Measurements from ENCODE around the gene DMAP1. TPM values are rescaled to one million over a fixed set of nuclear protein-coding genes. Genes with fewer than 3 reads are reported as not detected.

The DMAP1 gene
- total RNA-seq, 1 donor from 2014 or later, result 33.1 TPM

DNA sequence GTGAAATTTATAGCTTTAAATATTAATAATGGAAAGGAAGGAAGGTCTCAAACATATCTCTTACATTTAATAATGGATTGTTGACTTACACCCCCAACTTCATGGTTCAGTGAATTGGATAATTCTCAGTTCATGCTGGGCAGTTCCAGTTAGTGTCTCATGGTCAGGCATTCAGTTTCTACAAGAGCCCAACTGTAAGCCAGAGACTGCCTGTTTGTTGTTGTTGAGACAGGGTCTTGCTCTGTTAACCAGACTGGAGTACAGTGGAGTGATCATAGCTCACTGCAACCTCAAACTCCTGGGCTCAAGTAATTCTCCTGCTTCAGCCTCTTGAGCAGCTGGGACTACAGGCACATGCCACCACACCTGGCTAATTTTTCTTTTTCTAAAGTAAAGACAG, 5.0 kb upstream of the DMAP1 start:
- Mint-ChIP-seq H3K4me1 (ENCODE audit: low read depth) (peaks cover 7% of the 10 kb centered on the region), H3K36me3 (ENCODE audit: low read depth) (no peaks in the 10 kb centered on the region), H3K27me3 (ENCODE audit: low read depth) (no peaks in the 10 kb centered on the region), H3K9me3 (ENCODE audit: low read depth) (no peaks in the 10 kb centered on the region), H3K27ac (ENCODE audit: unreplicated experiment) (no peak overlapping the region), H3K4me3 (ENCODE audit: unreplicated experiment) (no peak overlapping the region)
- no peak for DNase-seq (ENCODE audit: low spot score)
- TF ChIP-seq, protein P1, sequence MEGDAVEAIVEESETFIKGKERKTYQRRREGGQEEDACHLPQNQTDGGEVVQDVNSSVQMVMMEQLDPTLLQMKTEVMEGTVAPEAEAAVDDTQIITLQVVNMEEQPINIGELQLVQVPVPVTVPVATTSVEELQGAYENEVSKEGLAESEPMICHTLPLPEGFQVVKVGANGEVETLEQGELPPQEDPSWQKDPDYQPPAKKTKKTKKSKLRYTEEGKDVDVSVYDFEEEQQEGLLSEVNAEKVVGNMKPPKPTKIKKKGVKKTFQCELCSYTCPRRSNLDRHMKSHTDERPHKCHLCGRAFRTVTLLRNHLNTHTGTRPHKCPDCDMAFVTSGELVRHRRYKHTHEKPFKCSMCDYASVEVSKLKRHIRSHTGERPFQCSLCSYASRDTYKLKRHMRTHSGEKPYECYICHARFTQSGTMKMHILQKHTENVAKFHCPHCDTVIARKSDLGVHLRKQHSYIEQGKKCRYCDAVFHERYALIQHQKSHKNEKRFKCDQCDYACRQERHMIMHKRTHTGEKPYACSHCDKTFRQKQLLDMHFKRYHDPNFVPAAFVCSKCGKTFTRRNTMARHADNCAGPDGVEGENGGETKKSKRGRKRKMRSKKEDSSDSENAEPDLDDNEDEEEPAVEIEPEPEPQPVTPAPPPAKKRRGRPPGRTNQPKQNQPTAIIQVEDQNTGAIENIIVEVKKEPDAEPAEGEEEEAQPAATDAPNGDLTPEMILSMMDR (IDR thresholded peaks at IDR 0.05), result no peak

DNA sequence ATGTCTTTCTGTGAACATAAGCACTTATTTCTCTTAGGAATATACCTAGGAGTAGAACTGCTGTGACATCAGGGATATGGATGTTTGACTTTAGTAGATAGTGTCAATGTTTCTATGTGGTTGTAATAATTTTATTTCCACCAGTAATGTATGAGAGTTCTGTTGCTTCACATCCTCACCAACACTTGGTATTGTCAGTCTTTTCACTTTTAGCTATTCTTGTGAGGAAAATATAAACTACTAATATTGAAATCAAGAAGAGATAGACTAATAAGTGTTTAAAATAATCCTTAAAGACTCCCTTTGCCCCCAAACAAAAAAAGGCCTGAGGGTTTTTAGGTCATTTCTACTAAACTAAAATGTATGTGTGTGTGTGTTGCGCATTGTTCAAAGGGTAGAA, 2.7 kb upstream of the DMAP1 start:
- Mint-ChIP-seq H3K36me3 (ENCODE audit: low read depth) (peaks cover 3% of the 10 kb centered on the region), H3K4me1 (ENCODE audit: low read depth) (peaks cover 26% of the 10 kb centered on the region), H3K27me3 (ENCODE audit: low read depth) (no peaks in the 10 kb centered on the region), H3K4me3 (ENCODE audit: unreplicated experiment) (no peak overlapping the region), H3K27ac (ENCODE audit: unreplicated experiment) (no peak overlapping the region), H3K9me3 (ENCODE audit: low read depth) (no peaks in the 10 kb centered on the region)
- TF ChIP-seq, protein P1 (IDR thresholded peaks at IDR 0.05), result no peak
- no peak for DNase-seq (ENCODE audit: low spot score)

DNA sequence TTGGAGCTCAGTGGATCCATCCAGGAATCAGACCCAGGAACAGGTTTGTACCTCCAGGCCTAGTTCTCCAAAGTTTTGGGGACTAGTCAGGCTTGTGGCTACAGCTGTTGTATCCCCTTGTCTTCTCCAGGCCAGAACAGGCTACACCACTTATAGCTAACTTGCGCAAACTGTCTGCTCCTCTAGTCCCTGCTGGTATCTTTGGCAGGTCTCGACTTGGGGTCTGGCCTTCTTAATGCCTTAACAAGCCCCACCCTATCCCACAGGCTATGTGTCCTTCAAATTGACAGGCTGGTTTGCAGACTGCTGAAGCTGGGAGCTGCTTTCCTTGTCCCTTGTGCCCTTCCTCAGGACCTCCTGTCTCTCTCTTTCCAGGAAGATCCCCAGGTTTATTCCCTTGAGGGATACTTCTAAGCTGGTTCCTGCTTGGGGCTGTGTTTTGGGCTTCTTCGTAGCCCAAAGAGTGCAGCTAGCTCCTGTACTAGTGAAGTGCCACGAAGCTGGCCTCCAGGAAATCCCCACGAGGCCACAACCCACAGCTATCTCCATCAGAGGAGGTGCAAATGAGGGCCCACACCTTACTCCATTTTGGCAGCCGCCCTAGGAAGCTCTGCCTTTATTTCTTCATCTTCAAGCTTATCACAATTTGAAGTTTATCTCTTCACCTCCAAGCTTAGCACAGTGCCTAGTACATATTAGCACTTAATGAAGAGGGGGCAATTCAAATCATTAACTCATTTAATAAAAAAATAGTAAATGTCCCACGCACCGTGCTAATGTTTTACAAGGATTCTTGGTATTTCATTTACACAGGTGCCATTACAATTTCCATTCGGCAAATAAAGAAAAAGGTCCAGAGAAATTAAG, 683 bp upstream of the DMAP1 start:
- H3K27ac Mint-ChIP-seq (ENCODE audit: unreplicated experiment), result no peak overlapping the region
- DNase-seq (ENCODE audit: low spot score), result no peak
- H3K27me3 Mint-ChIP-seq (ENCODE audit: low read depth), result no peaks in the 10 kb centered on the region
- peaks cover 26% of the 10 kb centered on the region for H3K4me1 Mint-ChIP-seq (ENCODE audit: low read depth)
- H3K4me3 Mint-ChIP-seq (ENCODE audit: unreplicated experiment), result peak overlapping the region; percentile 84
- H3K9me3 Mint-ChIP-seq (ENCODE audit: low read depth), result no peaks in the 10 kb centered on the region
- H3K36me3 Mint-ChIP-seq (ENCODE audit: low read depth), result peaks cover 3% of the 10 kb centered on the region
- TF ChIP-seq, protein P1 (IDR thresholded peaks at IDR 0.05), result no peak

DNA sequence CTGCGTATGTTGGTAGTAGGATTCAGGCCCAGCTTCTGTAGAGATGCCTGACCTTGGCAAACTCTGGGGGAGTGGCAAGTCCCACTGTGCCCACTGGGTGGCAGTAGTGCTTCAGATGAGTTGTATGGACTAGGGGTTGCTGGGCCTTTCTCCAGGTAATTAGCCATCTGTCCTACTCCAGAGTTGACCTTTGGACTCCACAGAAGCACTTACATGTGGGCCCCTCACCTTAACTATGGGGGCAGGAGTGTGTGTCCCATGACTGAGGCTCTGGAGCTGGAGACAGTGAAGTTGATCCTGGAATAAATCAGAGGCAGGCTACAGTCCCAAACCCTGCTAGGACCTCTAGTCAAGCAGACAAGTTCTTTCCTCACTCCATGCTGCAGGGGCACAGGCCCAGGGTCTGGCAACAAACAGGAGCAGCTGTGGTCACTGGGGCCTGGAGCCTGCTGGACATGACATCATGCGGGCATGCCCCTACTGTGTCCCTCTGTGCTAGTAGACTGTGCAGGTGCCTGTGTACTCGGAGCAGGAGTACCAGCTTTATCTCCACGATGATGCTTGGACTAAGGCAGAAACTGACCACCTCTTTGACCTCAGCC, 4.6 kb downstream of the DMAP1 start:
- no peak overlapping the region for H3K4me3 Mint-ChIP-seq (ENCODE audit: unreplicated experiment)
- TF ChIP-seq, protein P1 (IDR thresholded peaks at IDR 0.05), result peak; percentile 93
- H3K27ac Mint-ChIP-seq (ENCODE audit: unreplicated experiment), result no peak overlapping the region
- no peak for DNase-seq (ENCODE audit: low spot score)
- peaks cover 22% of the 10 kb centered on the region for H3K4me1 Mint-ChIP-seq (ENCODE audit: low read depth)
- H3K27me3 Mint-ChIP-seq (ENCODE audit: low read depth), result no peaks in the 10 kb centered on the region
- H3K9me3 Mint-ChIP-seq (ENCODE audit: low read depth), result no peaks in the 10 kb centered on the region
- peaks cover 13% of the 10 kb centered on the region for H3K36me3 Mint-ChIP-seq (ENCODE audit: low read depth)

DNA sequence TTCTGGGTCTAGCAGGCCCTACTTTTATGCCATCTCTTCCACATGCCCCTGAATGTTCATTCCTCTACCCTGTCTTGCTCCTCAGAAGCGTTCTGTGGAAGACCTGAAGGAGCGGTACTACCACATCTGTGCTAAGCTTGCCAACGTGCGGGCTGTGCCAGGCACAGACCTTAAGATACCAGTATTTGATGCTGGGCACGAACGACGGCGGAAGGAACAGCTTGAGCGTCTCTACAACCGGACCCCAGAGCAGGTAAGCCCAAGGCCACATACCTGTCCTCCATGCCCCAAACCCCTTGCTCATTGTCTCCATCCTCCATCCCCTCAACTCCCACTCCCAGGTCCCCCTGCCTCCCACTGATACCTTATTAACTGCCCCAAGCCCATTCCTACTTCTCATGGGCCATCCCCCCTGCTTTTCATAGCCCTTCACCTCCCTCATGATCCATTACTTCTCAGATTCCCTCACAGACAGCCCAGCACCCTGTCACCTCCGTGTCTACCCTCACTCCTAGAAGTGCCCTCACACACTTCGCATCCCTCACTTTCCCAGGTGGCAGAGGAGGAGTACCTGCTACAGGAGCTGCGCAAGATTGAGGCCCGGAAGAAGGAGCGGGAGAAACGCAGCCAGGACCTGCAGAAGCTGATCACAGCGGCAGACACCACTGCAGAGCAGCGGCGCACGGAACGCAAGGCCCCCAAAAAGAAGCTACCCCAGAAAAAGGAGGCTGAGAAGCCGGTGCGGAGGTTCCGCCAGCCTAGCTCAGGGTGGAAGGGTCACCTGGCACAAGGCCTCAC, 5.4 kb downstream of the DMAP1 start:
- Mint-ChIP-seq H3K4me3 (ENCODE audit: unreplicated experiment) (no peak overlapping the region), H3K9me3 (ENCODE audit: low read depth) (no peaks in the 10 kb centered on the region), H3K36me3 (ENCODE audit: low read depth) (peaks cover 13% of the 10 kb centered on the region), H3K27ac (ENCODE audit: unreplicated experiment) (no peak overlapping the region), H3K27me3 (ENCODE audit: low read depth) (no peaks in the 10 kb centered on the region), H3K4me1 (ENCODE audit: low read depth) (peaks cover 17% of the 10 kb centered on the region)
- no peak for DNase-seq (ENCODE audit: low spot score)
- TF ChIP-seq, protein P1 (IDR thresholded peaks at IDR 0.05), result no peak
